ENCODE results near the gene CCDC57. TPM values are rescaled to one million over a fixed set of nuclear protein-coding genes. Genes with fewer than 3 reads are reported as not detected.
A peak's percentile ranks its signal among the peaks of the same experiment; 100 is the strongest.
"Not testable (repeated sequence)": the region's sequence is repeated elsewhere in the genome, so short reads cannot be mapped to it uniquely, and the experiment has no call there.

Gene CCDC57, protein sequence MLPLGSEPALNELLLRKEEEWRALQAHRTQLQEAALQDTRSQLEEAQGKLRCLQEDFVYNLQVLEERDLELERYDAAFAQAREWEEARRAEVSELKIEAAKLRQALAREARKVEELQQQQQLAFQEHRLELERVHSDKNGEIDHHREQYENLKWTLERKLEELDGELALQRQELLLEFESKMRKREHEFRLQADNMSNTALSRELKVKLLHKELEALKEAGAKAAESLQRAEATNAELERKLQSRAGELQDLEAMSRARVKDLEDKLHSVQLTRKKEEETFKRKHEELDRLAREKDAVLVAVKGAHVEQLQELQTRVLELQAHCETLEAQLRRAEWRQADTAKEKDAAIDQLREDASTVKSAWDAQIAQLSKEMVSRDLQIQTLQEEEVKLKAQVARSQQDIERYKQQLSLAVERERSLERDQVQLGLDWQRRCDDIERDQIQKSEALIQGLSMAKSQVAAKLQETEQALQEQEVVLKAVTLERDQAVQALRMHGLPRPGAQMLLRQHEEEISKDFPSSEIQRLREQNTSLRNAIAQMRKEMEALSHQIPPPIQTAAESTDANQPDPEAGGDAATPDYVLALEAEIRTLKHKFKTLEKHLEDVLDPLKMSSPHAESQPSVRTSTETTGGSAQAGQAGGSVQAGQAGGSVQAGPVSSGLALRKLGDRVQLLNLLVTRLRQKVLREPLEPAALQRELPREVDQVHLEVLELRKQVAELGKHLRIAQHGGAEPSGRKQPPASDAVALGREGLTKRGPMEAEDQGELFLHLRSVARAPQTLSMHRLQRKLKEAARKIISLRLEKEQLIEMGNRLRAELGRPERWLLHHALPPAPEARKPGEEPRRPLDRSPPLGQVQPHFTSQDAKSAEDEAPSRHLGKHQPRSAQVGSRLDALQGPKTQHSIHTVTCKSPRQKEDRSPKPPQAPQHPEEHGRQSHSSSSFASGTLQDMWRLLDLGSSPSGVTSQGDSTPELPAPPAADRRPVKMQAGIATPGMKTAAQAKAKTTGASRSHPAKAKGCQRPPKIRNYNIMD
- 11.0 and 13.5 TPM in 2 replicates for total RNA-seq (2014; rRNA removed)
- 8.0 TPM for polyA plus RNA-seq (2012)

- peak; percentile 73 for DNase-seq (ENCODE audit: low read depth)
Measured at GRCh38 chr17:82212331-82213250, at the start of gene CCDC57. Gene CCDC57 (minus strand): TSS chr17:82212842. CDS start chr17:82201944, 10,898 bp downstream.

DNA sequence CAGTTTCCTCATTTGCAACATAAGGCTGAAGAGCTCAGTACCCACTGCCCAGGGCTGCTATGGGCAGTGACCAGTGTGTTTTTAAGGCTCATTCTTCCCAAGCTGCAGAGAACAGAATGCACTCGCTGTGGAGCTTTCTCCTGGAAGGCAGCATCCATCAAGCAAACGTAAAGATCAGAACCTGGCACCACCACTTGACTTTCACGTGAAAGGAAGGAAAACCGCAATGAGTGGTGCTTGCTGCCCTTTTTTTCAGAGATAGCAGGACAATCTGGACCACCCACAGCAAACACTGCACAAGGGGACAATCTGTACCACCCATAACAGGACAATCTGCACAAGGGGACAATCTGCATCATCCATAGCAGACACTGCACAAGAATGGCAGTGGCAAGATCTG, 49.7 kb upstream of the CCDC57 start:
- no peak for DNase-seq (ENCODE audit: low read depth)

- DNase-seq (ENCODE audit: low read depth): not testable (repeated sequence)
Measured at GRCh38 chr17:82259972-82260961, 47.6 kb upstream of the CCDC57 start.

DNA sequence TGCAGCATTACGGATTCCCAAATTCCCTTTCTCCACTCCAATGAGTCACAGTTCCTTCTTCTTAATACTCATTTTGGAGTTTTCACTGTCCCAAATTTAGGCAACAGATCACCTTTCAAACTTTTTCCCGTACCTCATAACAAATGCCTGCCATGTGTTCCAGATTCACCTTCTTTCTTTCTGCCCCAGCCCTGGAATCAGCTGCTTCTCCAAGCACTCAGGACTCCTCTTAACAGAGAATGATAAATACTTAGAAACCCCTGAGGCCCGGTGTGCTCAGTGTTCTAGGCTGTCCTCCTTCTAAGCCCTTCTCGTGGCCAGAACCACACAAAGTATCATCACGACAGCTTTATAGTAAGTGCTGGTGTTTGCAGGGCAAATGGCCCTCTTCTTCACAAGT, 45.9 kb upstream of the CCDC57 start:
- no peak for DNase-seq (ENCODE audit: low read depth)

DNA sequence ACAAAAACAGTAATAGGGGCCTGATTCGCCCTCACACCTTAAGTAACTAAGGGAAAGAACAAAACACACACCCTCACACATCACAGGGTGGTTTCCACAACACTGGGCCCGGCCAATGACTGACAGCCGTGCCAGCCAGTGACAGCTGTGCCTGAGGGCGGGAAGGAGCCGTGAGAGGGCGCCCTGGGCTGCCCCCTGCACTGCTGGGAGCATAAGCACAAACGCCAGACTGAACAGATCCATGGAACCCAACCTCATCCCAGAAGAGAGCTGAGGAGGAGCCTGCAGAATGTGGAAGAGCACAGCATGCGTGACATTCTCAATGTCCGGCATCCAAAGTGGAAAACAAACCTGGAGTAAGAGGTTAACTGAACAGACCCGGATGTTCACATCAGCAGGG, 44.8 kb upstream of the CCDC57 start:
- DNase-seq (ENCODE audit: low read depth): peak; percentile 88

- DNase-seq (ENCODE audit: low read depth): no peak
Measured at GRCh38 chr17:82256242-82256885, 43.7 kb upstream of the CCDC57 start.

DNA sequence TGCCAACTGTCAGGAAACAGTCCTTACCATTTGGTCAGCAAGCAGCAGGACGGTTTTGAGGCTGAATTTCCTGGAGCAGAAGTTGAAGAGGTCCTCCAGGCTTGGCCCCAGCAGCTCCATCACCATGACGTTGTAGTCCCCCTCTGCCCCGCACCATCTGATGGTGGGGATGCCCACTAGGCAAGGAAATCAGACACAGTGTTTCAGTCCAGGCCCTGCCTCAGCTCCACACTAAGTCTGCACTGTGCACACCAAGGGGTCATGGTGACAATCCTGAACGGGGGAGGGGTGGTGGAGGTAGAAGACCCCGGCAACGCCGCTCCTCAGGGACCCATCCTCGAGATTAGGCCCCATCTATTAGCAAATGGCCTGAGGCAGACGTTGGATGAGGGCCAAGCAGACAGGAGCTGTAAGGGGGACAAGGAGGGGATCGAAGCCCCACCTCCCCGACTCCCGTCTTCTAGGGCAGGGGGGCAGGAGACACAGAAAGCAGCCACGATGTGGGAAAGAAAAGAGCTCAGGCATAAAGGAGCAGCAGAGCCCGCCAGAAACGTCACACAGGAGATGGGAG, 42.8 kb upstream of the CCDC57 start:
- no peak for DNase-seq (ENCODE audit: low read depth)

DNA sequence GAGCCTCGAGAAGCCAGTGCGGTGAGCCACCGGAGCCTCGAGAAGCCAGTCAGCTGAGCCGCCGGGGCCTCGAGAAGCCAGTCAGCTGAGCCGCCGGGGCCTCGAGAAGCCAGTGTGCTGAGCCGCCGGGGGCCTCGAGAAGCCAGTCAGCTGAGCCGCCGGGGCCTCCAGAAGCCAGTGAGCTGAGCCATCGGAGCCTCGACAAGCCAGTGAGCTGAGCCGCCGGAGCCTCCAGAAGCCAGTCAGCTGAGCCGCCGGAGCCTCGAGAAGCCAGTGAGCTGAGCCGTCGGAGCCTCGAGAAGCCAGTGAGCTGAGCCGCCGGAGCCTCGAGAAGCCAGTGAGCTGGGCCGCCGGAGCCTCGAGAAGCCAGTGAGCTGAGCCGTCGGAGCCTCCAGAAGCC, 42.1 kb upstream of the CCDC57 start:
- DNase-seq (ENCODE audit: low read depth): not testable (repeated sequence)

GRCh38 chr17:82254096-82254495, 41.5 kb upstream of the CCDC57 start:
- DNase-seq (ENCODE audit: low read depth): not testable (repeated sequence)

GRCh38 chr17:82253179-82253544, 40.5 kb upstream of the CCDC57 start:
- DNase-seq (ENCODE audit: low read depth): no peak

DNA sequence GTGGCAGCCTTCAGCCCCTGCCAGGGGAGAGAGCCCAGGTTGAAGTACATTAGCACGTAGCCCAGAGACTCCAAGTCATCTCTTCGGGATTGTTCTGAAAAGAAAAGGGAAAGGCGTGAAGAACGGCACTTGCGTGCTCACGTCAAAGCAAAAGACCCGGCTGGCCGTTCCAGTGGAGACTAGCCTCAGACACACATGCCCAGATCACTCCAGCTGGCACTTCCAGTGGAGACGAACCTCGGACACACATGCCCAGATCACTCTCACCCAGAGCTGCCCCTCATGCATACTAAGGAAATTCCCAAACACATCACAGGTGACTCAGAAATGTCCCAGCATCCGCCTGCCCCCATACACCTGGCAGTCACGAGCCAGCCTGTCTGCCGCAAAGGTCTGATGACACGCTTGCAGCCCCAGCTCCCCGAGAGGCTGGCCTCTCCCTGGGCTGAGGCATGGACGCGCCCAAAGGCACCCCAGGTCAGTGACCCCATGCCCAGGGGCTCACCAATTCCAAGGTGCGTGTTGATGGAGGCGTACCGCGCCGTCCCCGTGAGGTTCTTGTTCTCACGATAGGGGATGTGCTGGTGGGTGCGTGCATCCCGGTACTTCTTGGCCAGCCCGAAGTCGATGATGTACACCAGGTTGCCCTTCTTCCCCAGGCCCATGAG, 40.0 kb upstream of the CCDC57 start:
- no peak for DNase-seq (ENCODE audit: low read depth)

DNA sequence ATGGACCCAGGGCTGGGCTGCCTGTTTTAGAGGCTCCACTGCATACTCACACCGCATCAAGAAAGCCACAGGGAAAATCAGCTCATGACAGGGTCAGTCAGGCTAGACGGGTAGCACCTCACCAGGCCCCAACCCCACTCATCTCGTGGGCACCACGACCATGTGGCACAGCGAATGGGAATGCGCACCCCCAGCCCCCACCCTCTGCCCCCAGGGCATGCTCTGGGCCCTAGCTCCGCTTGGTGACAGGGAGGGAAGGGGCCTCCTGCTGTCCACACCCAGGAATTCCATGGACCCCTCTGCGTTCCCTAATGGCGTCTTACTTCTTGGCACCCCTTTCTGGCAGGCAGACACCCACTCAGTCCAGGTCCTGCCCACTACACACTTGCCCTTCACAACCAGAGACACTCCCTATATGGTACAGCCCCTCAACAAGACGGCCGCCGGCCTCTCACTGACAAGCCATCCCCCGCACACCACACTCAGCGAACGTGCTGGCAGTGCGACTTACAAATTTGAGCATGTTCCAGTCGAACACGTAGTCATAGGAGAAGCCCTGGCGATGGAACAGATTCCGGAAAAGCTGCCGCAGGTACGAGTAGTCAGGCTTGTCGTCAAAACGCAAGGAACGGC, 38.3 kb upstream of the CCDC57 start:
- DNase-seq (ENCODE audit: low read depth): no peak

GRCh38 chr17:82249896-82250581, 37.4 kb upstream of the CCDC57 start:
- no peak for DNase-seq (ENCODE audit: low read depth)

DNA sequence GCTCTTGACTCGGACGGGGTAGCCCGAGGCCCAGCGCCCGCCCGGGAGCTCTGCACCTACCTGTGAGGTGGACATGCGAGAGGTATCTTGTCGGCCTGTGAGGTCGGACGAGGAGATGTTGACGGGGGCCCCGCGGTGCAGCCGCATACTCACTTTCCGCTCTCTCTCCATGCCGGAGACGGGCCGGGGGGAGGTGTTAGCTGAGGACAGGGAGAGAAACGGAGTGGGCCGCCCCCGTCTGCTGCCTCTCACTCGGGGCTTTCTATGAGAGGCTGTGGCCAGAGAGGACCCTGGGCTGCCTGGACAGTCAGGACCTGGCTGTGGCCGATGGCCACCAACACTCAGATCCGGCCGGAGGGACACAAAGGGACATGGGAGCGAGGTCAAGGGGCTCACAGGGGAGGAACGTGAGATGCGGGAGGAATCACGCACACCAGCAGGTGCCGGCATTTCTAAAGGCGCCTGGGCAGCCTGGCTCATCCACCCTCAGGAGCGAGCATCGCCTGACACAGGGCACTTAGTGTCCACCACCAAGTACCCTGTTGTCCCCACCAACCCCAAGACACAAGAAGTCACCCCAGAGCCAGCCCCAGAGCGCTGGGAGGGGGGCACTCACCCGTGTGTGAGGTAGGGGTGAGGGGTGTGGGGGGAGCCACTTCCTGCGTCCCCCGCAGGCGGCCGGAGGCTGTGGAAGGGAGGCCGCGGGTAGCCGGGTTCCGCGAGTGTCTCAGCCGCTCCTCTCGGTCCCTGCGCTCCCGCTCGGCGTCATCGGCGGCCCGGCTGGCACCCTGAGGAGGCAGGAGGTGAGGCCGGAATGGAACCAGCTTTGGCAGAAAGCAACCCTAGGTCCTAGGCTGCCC, 36.4 kb upstream of the CCDC57 start:
- DNase-seq (ENCODE audit: low read depth): no peak

DNA sequence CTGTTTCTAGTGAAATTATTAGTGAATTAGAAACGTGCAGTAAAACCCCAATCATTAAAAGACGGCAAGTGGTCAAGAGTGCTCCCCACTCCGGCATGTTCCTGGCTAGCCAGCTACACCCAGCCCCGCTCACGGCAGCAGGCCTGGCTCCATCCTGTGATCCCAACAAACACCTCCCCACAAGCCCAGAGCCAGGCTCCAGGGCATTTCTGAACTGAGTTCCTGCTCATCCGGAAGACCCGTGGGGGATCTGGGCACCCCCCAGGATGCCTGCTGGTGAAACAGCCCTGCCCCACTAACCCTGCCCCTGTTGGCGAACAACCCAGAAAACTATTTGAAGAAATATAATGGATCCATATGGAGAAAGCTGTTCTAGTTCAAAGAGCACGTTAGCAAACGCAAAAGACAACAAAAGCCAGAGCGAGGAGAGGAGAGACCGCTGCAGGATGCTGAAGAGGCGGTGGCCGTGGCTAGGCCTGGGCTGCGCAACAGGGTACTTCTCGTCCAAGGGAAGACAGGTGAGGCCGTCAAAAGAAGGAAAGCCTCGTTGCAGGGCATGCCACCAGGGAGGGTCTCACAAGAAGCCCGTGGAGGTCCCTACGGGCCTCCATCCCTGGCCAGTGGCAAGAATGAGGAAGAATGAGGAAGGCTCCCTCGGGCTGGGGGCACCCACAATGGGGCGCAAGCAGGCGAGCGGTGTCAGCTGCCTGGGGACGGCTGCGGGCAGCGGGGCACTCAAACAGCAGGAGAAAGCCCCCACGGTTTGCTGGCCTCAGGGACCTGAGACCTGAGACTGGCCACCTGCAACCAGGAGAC, 35.4 kb upstream of the CCDC57 start:
- DNase-seq (ENCODE audit: low read depth): no peak

Measured in LHCN-M2 (cell line).